ENCODE results near the gene IL10RA.
"Not testable (repeated sequence)": the region's sequence is repeated elsewhere in the genome, so short reads cannot be mapped to it uniquely, and the experiment has no call there.

The IL10RA gene

GRCh38 chr11:117962826-117963225 is 23.4 kb upstream of the IL10RA start:
- no peak for DNase-seq

GRCh38 chr11:117966908-117967307 is 19.3 kb upstream of the IL10RA start:
- DNase-seq, result no peak

- DNase-seq, result no peak
Measured at GRCh38 chr11:117969160-117969991, 16.8 kb upstream of the IL10RA start.

- peak in 2 of 5 experiments; percentile 38 to 75 for DNase-seq
Measured at GRCh38 chr11:117970400-117971024, 15.7 kb upstream of the IL10RA start.

- no peak for DNase-seq
Measured at GRCh38 chr11:117972044-117972443, 14.2 kb upstream of the IL10RA start.

GRCh38 chr11:117972629-117973502 is 13.3 kb upstream of the IL10RA start:
- DNase-seq, result no peak

- no peak for DNase-seq
Measured at GRCh38 chr11:117973503-117973860, 12.7 kb upstream of the IL10RA start.

- DNase-seq, result no peak
Measured at GRCh38 chr11:117976445-117976844, 9.7 kb upstream of the IL10RA start.

- no peak for DNase-seq
Measured at GRCh38 chr11:117977029-117977428, 9.2 kb upstream of the IL10RA start.

- not testable (repeated sequence) for DNase-seq
Measured at GRCh38 chr11:117977612-117978264, 8.5 kb upstream of the IL10RA start.

GRCh38 chr11:117978291-117978910 is 7.8 kb upstream of the IL10RA start:
- not testable (repeated sequence) for DNase-seq

- DNase-seq, result no peak
Measured at GRCh38 chr11:117978991-117979390, 7.2 kb upstream of the IL10RA start.

GRCh38 chr11:117979481-117980211 is 6.5 kb upstream of the IL10RA start:
- DNase-seq, result peak in 1 of 5 experiments; percentile 58

- no peak for DNase-seq
Measured at GRCh38 chr11:117980280-117980679, 5.9 kb upstream of the IL10RA start.

GRCh38 chr11:117980720-117981119 is 5.5 kb upstream of the IL10RA start:
- DNase-seq, result no peak

GRCh38 chr11:117983163-117983475 is 3.1 kb upstream of the IL10RA start:
- no peak for DNase-seq

- no peak for DNase-seq
Measured at GRCh38 chr11:117984476-117984875, 1.7 kb upstream of the IL10RA start.

- peak in 4 of 5 experiments; percentile 37 to 93 (median 59) for DNase-seq
Measured at GRCh38 chr11:117986981-117987574, 884 bp downstream of the IL10RA start.

- no peak for DNase-seq
Measured at GRCh38 chr11:117989351-117990102, 3.3 kb downstream of the IL10RA start.

- DNase-seq, result no peak
Measured at GRCh38 chr11:117992136-117992535, 5.9 kb downstream of the IL10RA start.
